Gastroesophageal sphincter (tissue), 4 donors: ENCODE results near the gene ARHGAP8. TPM values are rescaled to one million over a fixed set of nuclear protein-coding genes. Genes with fewer than 3 reads are reported as not detected.

ENCODE experiments used
- ATAC-seq: fragments of 150-250 bp; one replicate; pipeline ENCODE4 v1.9.1; 2016; ENCODE audit warnings: mild to moderate bottlenecking, moderate library complexity
- H3K27ac ChIP-seq, 4 donors: fragments of 200-600 bp; sonication (generic) in 3 of 4; 1 replicate in 3 of 4; 2 replicates in 1 of 4; pipeline ENCODE4 v1.5.1; 2016 to 2019
- H3K27me3 ChIP-seq: fragments of 200-600 bp; sonication (generic); one replicate; pipeline ENCODE4 v1.5.1; 2019
- H3K36me3 ChIP-seq, 2 donors: fragments of 200-600 bp; sonication (generic); one replicate each; pipeline ENCODE4 v1.5.1; 2019; ENCODE audit warnings: control low read depth in 1 of 2
- H3K4me1 ChIP-seq, 3 donors: fragments of 200-600 bp; sonication (generic); 1 replicate in 2 of 3; 2 replicates in 1 of 3; pipeline ENCODE4 v1.5.1; 2016 to 2019; ENCODE audit warnings: control low read depth in 2 of 3
- H3K4me3 ChIP-seq, 2 donors: fragments of 200-600 bp; sonication (generic); one replicate each; pipeline ENCODE4 v1.5.1; 2019; ENCODE audit warnings: mild to moderate bottlenecking in 1 of 2, moderate library complexity in 1 of 2
- H3K9me3 ChIP-seq, 3 donors: fragments of 200-600 bp; sonication (generic); one replicate each; pipeline ENCODE4 v1.5.1; 2017 to 2019; ENCODE audit warnings: control low read depth in 2 of 3
- EP300 ChIP-seq: sonication (generic); formaldehyde crosslinking; IDR thresholded peaks from one replicate; pipeline ENCODE4 v1.6.1; 2017; ENCODE audit warnings: antibody characterized with exemption, mild to moderate bottlenecking
- POLR2A ChIP-seq, 2 donors: fragments of 450-650 bp; IDR thresholded peaks; one replicate each; pipeline ENCODE4 v1.6.1; 2017; ENCODE audit warnings: antibody characterized with exemption in 2 of 2, mild to moderate bottlenecking in 2 of 2, moderate library complexity in 1 of 2
- POLR2AphosphoS5 ChIP-seq: sonication (generic); formaldehyde crosslinking; IDR thresholded peaks from one replicate; pipeline ENCODE4 v1.6.1; 2017; ENCODE audit warnings: antibody characterized with exemption
- WGBS, 2 donors: methylation state at CpG; one replicate each; pipeline ENCODE4 v1.1.5; 2018; ENCODE audit warnings: low coverage in 1 of 2; 5-methylcytosine and 5-hydroxymethylcytosine counted together
- total RNA-seq, 4 donors: library from RNA; depleted of rRNA; stranded (reverse); fragments of >200 nt; gene quantifications; one replicate each; pipeline ENCODE4 v1.1.0, GENCODE V29; 2016
- TF ChIP-seq, protein P1 (sequence below), 4 experiments: fragments of 200-600 bp in 2 of 4; fragments of 450-650 bp in 2 of 4; sonication (generic) in 1 of 4; IDR thresholded peaks; one replicate each; pipeline ENCODE4 v1.5.1; 2017 to 2019; ENCODE audit warnings: antibody characterized with exemption in 4 of 4, mild to moderate bottlenecking in 2 of 4, moderate library complexity in 2 of 4

Gene ARHGAP8
- total RNA-seq, 4 donors from 2014 or later: 0.31 to 1.6 TPM; not detected in 2

DNA sequence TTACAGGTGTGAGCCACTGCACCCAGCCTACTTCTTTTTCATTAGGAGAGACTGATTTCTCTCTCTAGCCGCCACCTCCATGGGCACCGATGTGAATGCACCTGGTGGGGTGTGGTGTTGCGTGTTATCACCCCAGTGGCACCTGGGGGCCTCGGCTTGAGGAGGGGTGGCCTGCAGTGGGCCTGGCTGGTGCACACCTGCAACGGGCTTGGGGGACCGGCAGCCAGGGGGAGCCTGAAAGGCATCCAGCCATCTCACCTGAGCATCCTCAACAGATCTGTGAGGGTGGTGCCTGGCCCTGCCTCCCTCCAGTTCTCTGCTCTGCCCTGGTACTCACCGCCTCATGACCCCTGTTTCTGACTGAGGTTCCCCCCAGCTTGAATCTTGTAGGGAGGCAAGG lies 108.9 kb downstream of the ARHGAP8 start:
- no peak for ATAC-seq
- Histone ChIP-seq H3K9me3 (no peaks in the 10 kb centered on the region), H3K4me1 (no peaks in the 10 kb centered on the region), H3K27me3 (peaks cover 5% of the 10 kb centered on the region), H3K27ac (no peak overlapping the region), H3K36me3 (no peaks in the 10 kb centered on the region), H3K4me3 (no peak overlapping the region)
- TF ChIP-seq POLR2AphosphoS5: no peak
- no peak for TF ChIP-seq POLR2A (IDR thresholded peaks at IDR 0.05)
- TF ChIP-seq, protein P1, sequence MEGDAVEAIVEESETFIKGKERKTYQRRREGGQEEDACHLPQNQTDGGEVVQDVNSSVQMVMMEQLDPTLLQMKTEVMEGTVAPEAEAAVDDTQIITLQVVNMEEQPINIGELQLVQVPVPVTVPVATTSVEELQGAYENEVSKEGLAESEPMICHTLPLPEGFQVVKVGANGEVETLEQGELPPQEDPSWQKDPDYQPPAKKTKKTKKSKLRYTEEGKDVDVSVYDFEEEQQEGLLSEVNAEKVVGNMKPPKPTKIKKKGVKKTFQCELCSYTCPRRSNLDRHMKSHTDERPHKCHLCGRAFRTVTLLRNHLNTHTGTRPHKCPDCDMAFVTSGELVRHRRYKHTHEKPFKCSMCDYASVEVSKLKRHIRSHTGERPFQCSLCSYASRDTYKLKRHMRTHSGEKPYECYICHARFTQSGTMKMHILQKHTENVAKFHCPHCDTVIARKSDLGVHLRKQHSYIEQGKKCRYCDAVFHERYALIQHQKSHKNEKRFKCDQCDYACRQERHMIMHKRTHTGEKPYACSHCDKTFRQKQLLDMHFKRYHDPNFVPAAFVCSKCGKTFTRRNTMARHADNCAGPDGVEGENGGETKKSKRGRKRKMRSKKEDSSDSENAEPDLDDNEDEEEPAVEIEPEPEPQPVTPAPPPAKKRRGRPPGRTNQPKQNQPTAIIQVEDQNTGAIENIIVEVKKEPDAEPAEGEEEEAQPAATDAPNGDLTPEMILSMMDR (IDR thresholded peaks at IDR 0.05): no peak
- no peak for TF ChIP-seq EP300
- no CpG with 5 or more reads among the region's 7 CpGs for WGBS, 2 donors

DNA sequence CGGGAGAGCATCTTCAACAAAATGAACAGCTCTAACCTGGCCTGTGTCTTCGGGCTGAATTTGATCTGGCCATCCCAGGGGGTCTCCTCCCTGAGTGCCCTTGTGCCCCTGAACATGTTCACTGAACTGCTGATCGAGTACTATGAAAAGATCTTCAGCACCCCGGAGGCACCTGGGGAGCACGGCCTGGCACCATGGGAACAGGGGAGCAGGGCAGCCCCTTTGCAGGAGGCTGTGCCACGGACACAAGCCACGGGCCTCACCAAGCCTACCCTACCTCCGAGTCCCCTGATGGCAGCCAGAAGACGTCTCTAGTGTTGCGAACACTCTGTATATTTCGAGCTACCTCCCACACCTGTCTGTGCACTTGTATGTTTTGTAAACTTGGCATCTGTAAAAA lies 109.9 kb downstream of the ARHGAP8 start:
- Histone ChIP-seq H3K27me3 (peaks cover 5% of the 10 kb centered on the region), H3K9me3 (no peaks in the 10 kb centered on the region), H3K27ac (no peak overlapping the region), H3K36me3 (no peaks in the 10 kb centered on the region), H3K4me3 (no peak overlapping the region), H3K4me1 (no peaks in the 10 kb centered on the region)
- TF ChIP-seq POLR2AphosphoS5 (no peak), POLR2A (IDR thresholded peaks at IDR 0.05) (no peak), EP300 (no peak)
- TF ChIP-seq, protein P1 (IDR thresholded peaks at IDR 0.05): no peak
- 88 to 91% methylated on average over 3 to 8 of the region's 11 CpGs for WGBS, 2 donors
- ATAC-seq: no peak

DNA sequence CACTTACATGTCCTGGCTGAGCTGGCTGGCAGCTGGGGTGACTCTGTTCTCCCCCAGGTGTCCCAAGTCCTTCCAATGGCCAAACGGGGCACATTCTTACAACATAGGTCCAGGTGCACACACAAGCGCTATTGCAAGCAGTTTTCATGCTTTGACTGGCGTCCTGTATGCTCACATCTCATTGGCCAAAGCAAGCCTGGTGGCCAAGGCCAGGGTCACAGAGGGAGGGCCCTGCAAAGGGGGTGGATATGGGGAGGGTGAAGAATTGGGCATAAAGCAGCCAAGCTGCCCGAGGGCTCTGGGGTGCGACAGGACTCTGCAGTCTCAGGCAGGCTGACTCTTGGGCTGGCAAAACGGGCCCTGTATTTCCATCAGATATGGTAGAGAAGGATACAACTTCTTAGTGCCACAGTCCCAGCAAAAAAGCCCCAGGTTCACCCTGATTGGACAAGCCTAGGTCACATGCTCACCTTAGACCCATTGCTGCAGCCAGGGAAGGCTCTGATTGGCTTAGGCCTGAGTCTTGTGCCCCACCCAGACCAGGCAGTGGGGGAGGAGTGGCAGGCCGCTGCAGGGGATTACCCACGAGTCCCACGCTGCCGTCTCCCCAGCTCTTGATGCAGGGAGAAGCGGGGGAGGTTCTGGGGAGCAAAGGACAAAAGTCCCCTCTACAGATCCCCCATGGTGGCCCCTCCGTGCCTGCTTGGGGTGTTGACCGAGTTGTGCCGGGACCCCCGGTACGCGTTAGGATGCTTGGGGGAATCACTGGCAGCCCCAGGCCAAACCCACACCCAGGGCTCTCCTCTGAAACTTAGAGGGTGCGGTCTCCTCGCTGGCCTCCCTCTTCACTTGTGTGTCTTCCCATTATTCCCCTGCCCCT lies 110.8 kb downstream of the ARHGAP8 start:
- H3K36me3 ChIP-seq: no peaks in the 10 kb centered on the region
- H3K4me1 ChIP-seq: no peaks in the 10 kb centered on the region
- no peaks in the 10 kb centered on the region for H3K9me3 ChIP-seq
- no peak for TF ChIP-seq EP300
- TF ChIP-seq POLR2A (IDR thresholded peaks at IDR 0.05): no peak
- no peak for TF ChIP-seq POLR2AphosphoS5
- TF ChIP-seq, protein P1 (IDR thresholded peaks at IDR 0.05): no peak
- peaks cover 5% of the 10 kb centered on the region for H3K27me3 ChIP-seq
- no peak for ATAC-seq
- H3K4me3 ChIP-seq: no peak overlapping the region
- 80% methylated on average over 1 of the region's 19 CpGs; no CpG with 5 or more reads in 1 of the 2 donors for WGBS, 2 donors
- no peak overlapping the region for H3K27ac ChIP-seq

DNA sequence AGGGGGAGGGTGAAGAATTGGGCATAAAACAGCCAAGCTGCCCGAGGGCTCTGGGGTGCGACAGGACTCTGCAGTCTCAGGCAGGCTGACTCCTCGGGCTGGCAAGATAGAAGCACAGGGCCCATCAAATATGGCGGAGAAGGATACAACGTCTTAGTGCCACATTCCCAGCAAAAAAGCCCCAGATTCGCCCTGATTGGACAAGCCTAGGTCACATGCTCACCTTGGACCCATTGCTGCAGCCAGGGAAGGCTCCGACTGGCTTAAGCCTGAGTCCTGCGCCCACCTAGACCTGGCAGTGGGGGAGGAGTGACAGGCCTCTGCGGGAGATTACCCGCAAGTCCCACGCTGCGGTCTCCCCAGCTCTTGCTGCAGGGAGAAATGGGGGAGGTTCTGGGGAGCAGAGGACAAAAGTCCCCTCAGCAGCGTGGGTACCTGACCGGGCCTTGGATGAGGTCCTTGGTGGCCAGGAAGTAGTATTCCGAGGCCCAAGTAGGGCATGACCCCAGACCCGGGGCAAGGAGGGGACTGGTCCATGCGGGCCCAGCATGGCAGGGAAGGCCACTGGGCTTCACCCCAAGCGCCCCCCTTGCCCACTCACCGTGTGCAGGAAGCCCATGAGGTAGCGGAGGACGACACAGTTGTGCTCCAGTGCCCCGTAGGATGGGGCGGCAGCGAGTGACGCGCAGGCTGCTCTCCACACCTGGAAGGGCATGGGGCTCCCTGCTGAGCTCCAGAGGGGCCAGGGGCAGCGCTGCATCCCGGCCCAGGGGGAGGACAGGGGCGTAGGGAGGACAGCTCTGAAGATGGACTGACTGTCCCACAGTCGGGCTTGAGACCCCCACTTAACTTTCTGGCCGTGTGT lies 113.0 kb downstream of the ARHGAP8 start:
- WGBS, 2 donors: 85% methylated on average over 6 of the region's 31 CpGs; no CpG with 5 or more reads in 1 of the 2 donors
- no peak for TF ChIP-seq POLR2A (IDR thresholded peaks at IDR 0.05)
- TF ChIP-seq POLR2AphosphoS5: no peak
- TF ChIP-seq, protein P1 (IDR thresholded peaks at IDR 0.05): no peak
- no peak for TF ChIP-seq EP300
- H3K27me3 ChIP-seq: no peaks in the 10 kb centered on the region
- no peak for ATAC-seq
- no peak overlapping the region for H3K4me3 ChIP-seq
- H3K27ac ChIP-seq: no peak overlapping the region
- H3K4me1 ChIP-seq: peaks cover 0 to 5% (median 0%) of the 10 kb centered on the region in 3 donors
- no peaks in the 10 kb centered on the region for H3K36me3 ChIP-seq
- no peaks in the 10 kb centered on the region for H3K9me3 ChIP-seq
